Measurements from ENCODE around the gene SPEM3. TPM values are rescaled to one million over a fixed set of nuclear protein-coding genes. Genes with fewer than 3 reads are reported as not detected.

The SPEM3 gene
- total RNA-seq, 2 experiments from 2014 or later: not detected

DNA sequence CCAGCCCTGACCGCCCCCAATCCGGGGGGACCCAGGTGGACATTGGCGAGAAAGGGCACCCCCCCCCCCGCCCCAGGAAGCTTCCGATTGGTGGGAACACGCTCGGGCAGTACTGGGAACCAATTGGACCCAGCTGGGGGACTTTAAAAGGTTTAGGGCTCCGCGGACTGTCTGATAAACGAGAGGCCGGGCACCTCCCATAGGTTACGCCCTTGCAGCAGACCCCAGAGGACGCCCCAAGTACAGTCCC lies 25.0 kb upstream of the SPEM3 start:
- H3K27ac Mint-ChIP-seq: peak overlapping the region; percentile 98
- no peak for DNase-seq
- no peaks in the 10 kb centered on the region for H3K9me3 Mint-ChIP-seq

DNA sequence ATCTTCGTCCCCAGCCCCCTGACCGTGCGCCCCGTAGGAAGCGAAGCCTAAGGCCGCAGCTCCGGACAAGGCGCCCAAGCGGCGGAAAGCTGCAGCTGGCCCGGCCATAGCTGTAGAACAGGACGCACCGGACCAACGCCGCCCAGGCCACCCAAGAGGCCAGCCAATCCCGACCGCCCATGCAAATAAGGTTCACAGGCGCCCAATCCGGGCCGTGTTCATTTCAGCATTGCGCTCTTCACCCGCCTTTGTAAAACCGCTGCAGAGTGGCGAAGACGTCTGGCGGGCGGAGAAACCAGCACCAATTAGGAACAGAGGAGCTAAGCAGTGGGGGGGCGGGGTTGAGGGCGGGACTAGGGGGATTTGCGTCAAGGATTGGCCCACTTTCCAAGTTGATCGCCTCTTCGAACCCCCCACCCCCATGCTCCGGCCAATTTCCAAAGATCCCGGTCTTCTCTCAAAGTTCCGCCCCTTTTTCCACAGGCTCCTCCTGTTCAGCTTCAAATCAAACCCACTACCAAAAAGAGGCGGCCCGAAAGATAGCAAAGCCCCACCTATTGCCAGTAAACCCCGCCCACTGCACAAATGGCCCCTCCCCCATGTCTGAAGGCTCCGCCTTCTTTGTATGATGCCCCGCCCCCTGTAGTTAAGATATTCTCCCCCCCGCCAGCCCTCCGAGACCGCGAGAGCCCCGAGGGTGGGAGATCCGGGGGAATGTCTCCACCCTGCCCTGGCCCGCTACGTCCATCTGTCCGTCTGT lies 24.5 kb upstream of the SPEM3 start, which contains the start of gene TMEM256:
Gene TMEM256, minus strand, starts transcription at position 121 of the 760 bp plus-strand sequence. Its CDS starts 13 bp downstream, at position 108.
- peak; percentile 99 for DNase-seq
- H3K4me1 Mint-ChIP-seq (ENCODE audit: low read depth): peaks cover 14% of the 10 kb centered on the region
- peak within 1 kb of the TSS; percentile 95 for H3K4me3 Mint-ChIP-seq
- ChIA-PET POLR2A (interaction anchor here (0.6 to 2.7 kb wide), 12 partner anchors 10 to 357 kb away, joined by 3 to 10 read pairs (median 4); partner anchors contain the start of genes NEURL4, PLSCR3 and TMEM95), CTCF (interaction anchor here (0.7 to 4.1 kb wide), 5 partner anchors 10 to 157 kb away, joined by 3 to 27 read pairs (median 7); partner anchors contain the start of genes PLSCR3, SENP3 and TMEM102)
- peak; percentile 90 for ATAC-seq
- intact Hi-C loops (cut with micrococcal nuclease): loop anchor here (1.0 kb wide), 1 partner anchor 31 kb away; the partner anchor contains the start of gene TMEM102
- peaks cover 3% of the 10 kb centered on the region for H3K36me3 Mint-ChIP-seq (ENCODE audit: low read depth)
- TF ChIP-seq, protein P1, sequence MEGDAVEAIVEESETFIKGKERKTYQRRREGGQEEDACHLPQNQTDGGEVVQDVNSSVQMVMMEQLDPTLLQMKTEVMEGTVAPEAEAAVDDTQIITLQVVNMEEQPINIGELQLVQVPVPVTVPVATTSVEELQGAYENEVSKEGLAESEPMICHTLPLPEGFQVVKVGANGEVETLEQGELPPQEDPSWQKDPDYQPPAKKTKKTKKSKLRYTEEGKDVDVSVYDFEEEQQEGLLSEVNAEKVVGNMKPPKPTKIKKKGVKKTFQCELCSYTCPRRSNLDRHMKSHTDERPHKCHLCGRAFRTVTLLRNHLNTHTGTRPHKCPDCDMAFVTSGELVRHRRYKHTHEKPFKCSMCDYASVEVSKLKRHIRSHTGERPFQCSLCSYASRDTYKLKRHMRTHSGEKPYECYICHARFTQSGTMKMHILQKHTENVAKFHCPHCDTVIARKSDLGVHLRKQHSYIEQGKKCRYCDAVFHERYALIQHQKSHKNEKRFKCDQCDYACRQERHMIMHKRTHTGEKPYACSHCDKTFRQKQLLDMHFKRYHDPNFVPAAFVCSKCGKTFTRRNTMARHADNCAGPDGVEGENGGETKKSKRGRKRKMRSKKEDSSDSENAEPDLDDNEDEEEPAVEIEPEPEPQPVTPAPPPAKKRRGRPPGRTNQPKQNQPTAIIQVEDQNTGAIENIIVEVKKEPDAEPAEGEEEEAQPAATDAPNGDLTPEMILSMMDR (IDR thresholded peaks at IDR 0.05): no peak
- no peaks in the 10 kb centered on the region for H3K9me3 Mint-ChIP-seq
- peaks cover 2% of the 10 kb centered on the region for H3K27me3 Mint-ChIP-seq
- H3K27ac Mint-ChIP-seq: peak within 1 kb of the TSS; percentile 98

More for the DNA sequence above, 25.0 kb upstream of the SPEM3 start:
- TF ChIP-seq, protein P1 (IDR thresholded peaks at IDR 0.05): no peak
- POLR2A ChIA-PET: interaction anchor here (0.6 to 2.7 kb wide), 13 partner anchors 8 to 357 kb away, joined by 3 to 10 read pairs (median 3); partner anchors contain the start of genes NEURL4, PLSCR3 and TMEM95
- Mint-ChIP-seq H3K36me3 (ENCODE audit: low read depth) (peaks cover 3% of the 10 kb centered on the region), H3K4me1 (ENCODE audit: low read depth) (peaks cover 11% of the 10 kb centered on the region), H3K27me3 (peaks cover 2% of the 10 kb centered on the region), H3K4me3 (peak overlapping the region; percentile 95)
- intact Hi-C loops (cut with micrococcal nuclease): no loop called here
- CTCF ChIA-PET: interaction anchor here (0.8 to 4.1 kb wide), 5 partner anchors 9 to 211 kb away, joined by 3 to 27 read pairs (median 7); partner anchors contain the start of genes FXR2, NEURL4, PLSCR3 and SENP3
- no peak for ATAC-seq

DNA sequence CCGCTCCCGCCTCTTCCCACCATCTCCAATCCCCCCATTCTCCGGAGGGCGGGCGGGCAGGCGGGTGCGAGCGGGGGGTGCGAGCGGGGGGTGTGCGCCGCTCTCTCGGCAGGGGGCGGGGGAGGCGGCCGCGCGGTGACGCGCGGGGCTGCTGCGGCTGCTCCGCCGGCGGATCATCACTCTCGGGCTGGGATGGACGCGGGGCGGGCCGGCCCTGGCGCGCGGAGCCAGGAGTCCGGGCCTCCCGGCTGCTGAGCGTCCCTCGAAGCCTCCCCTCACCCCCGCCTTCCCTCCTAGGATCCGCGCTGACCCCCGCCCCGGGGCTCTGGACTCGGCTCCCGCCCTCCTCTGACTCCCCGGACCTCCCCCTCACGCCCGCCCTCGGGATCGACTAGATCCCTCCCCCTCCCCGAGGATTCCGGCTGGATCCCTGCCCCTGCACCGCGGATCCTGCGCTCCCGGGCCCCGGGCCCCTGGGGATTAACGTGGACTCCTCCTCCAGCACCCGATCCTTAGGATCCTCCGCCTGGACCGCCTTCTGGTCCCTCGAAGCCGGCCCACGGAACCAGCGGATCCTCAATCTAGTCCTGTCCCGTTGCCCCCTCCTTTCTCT lies 23.8 kb upstream of the SPEM3 start:
- POLR2A ChIA-PET: interaction anchor here (0.8 to 2.7 kb wide), 7 partner anchors 32 to 356 kb away, joined by 3 to 10 read pairs (median 4); partner anchors contain the start of gene NEURL4
- Mint-ChIP-seq H3K4me3 (peak overlapping the region; percentile 95), H3K9me3 (no peaks in the 10 kb centered on the region), H3K4me1 (ENCODE audit: low read depth) (peaks cover 14% of the 10 kb centered on the region), H3K36me3 (ENCODE audit: low read depth) (no peaks in the 10 kb centered on the region), H3K27me3 (peaks cover 2% of the 10 kb centered on the region), H3K27ac (peak overlapping the region; percentile 98)
- TF ChIP-seq, protein P1 (IDR thresholded peaks at IDR 0.05): no peak
- CTCF ChIA-PET: interaction anchor here (0.7 to 4.1 kb wide), 5 partner anchors 11 to 156 kb away, joined by 3 to 27 read pairs (median 7); partner anchors contain the start of genes PLSCR3, SENP3 and TMEM102
- DNase-seq: no peak
- peak; percentile 40 for ATAC-seq
- intact Hi-C loops (cut with micrococcal nuclease): loop anchor here (1.0 kb wide), 1 partner anchor 30 kb away; the partner anchor contains the start of gene TMEM102

DNA sequence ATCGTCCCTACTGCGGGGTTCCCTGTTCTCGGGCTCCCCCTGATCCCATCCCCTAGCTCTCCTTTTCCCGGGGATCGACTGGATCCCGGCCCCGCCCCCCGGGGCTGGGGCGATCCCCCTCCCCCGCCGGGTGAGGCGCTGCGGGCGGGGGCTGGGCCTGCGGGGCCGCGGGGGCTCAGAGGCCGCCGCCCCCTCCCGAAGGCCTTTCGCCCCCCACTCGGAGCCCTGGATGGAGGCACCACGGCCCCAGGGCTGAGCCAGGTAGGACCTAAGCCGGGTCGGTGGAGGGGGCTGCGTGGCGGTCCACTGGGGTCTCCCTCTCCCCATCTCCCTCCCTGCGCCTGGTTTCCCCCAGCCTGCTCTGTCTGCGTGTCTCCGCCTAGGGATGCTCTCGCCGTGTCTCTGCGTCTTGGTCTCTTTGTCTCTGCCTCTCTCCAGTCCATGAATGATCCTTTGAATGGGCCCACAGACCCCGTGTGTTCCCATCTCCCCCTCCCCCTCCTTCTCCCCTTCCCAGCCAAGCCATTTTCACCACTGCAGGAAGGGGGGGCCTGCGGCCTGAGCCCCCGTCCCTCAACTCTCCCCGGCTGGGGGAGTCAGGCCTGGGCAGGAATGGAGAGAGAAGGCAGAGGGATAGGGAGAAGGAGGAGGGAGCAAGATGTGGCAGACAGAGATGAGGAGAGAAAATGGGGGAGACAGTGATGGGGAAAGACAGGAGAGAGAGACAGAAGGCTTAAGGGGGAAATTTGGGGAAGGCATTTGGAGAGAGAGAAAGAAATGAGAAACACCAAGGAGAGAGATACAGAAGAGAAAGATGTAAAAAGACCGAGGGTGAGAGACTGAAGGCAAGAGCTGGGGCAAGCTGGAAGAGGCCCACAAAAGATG lies 23.1 kb upstream of the SPEM3 start:
- ATAC-seq (no peak), DNase-seq (no peak)
- Mint-ChIP-seq H3K4me1 (ENCODE audit: low read depth) (peaks cover 14% of the 10 kb centered on the region), H3K36me3 (ENCODE audit: low read depth) (no peaks in the 10 kb centered on the region), H3K4me3 (peak overlapping the region; percentile 95), H3K9me3 (no peaks in the 10 kb centered on the region), H3K27ac (peak overlapping the region; percentile 78), H3K27me3 (peaks cover 2% of the 10 kb centered on the region)
- intact Hi-C loops (cut with micrococcal nuclease): no loop called here
- TF ChIP-seq, protein P1 (IDR thresholded peaks at IDR 0.05): no peak
- CTCF ChIA-PET: interaction anchor here (1.7 kb wide), 1 partner anchor 31 kb away, joined by 8 read pairs; no protein-coding TSS in a partner anchor
- POLR2A ChIA-PET: interaction anchor here (1.4 to 1.8 kb wide), 4 partner anchors 11 to 92 kb away, joined by 3 to 5 read pairs (median 4); partner anchors contain the start of gene NEURL4

Data from activated CD8-positive, alpha-beta T cell treated with anti-CD3 and anti-CD28 coated beads for 36 hours (primary cell).